NCI-H1092 treated with DMSO at 0.1 percent for 48 hours (cell line): Measurements from ENCODE around the gene PAPSS1.

Source experiments
- DNase-seq: peaks from one replicate; lab custom pipeline; 2025; lab: John Stamatoyannopoulos, UW

Gene PAPSS1

GRCh38 chr4:107625391-107625902 lies 94.6 kb downstream of the PAPSS1 start:
- DNase-seq: no peak

DNA sequence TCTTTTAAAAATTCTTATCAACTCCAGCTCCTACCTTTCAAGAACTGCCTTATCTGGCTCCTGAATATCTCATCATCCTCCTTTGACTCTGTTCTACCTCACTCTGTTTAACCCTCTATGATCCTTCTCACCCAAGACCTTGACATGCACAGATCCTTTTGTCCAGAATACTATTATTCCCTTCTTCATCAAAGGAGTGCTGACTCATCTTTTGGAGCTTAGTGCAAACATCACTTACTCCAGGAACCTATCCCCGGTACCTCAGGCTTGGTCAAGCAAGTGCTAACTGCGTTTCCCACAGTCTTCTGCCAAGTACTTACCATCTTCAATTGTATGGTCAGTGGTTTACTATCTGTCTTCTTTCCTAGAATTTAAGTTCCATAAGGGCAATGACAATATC lies 96.0 kb downstream of the PAPSS1 start:
- DNase-seq: no peak

- no peak for DNase-seq
These were observed 98.0 kb downstream of the PAPSS1 start for GRCh38 chr4:107622006-107622405.

GRCh38 chr4:107619731-107620130 lies 100.3 kb downstream of the PAPSS1 start:
- no peak for DNase-seq

GRCh38 chr4:107619066-107619465 lies 101.0 kb downstream of the PAPSS1 start:
- DNase-seq: no peak

DNA sequence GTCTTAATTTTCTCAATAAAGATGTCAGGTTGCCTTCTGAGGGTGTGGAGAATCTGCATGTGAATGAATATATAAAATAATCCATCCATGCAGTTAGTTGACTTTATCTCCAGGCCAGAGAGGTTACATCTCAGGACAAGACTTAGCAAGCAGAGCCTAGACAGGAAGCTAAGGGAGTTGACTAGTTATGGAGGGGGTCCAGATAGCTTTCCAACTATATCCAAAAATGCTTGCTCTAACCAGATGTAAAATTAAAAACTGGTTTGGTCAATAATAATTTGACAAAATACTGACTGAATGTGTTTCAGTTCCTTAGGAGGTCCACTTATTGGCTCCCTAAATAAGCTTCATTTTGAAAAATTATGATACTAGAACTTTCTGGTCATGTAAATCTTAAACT lies 101.4 kb downstream of the PAPSS1 start:
- DNase-seq: no peak

DNA sequence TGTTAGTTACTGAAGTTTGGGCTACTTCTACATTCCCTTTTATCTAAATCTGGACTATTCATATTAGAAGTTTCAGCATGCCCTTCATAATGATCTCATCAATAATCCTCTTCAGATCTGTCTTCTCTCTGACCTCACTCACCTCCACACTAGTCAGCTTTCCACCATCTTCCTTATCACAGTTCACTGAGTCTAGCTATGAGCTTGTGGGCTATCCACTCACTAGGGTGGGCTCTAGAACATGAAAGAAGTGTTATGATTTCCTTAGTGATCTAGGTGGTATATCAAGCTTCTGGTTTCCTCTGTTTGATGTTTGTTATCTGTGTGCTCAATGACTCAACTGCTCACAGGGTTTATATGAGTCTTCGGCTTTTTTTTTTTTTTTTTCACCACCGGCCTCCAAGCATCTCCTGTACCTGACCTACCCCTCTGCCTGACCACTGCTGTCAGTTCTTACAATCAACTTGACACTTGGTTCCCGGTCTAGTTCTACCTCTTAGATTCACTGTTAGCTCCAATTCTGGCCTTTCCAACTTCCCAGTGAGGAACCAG lies 103.1 kb downstream of the PAPSS1 start:
- no peak for DNase-seq

DNA sequence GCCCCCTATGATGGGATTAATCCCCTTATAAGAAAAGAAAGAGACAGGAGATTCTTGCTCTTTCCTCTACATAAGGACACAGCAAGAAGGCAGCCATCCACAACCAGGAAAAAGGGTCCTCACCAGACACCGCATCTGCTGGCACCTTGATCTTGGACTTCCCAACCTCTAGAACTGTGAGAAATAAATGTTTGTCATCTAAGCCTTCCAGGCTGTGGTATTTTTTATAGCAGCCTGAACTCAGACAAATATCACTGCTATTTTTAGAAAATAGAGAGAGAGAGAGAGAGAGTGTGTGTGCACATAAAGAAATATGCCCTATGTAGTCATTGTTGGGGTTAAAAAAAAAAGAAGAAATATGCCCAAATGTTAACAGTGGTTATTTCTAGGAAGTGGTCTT lies 104.2 kb downstream of the PAPSS1 start:
- no peak for DNase-seq

- DNase-seq: no peak
These were observed 116.6 kb downstream of the PAPSS1 start for GRCh38 chr4:107603430-107603829.

GRCh38 chr4:107600983-107601382 lies 119.1 kb downstream of the PAPSS1 start:
- no peak for DNase-seq

- DNase-seq: no peak
These were observed 119.6 kb downstream of the PAPSS1 start for GRCh38 chr4:107600436-107600835.

GRCh38 chr4:107599841-107600240 lies 120.2 kb downstream of the PAPSS1 start:
- no peak for DNase-seq

DNA sequence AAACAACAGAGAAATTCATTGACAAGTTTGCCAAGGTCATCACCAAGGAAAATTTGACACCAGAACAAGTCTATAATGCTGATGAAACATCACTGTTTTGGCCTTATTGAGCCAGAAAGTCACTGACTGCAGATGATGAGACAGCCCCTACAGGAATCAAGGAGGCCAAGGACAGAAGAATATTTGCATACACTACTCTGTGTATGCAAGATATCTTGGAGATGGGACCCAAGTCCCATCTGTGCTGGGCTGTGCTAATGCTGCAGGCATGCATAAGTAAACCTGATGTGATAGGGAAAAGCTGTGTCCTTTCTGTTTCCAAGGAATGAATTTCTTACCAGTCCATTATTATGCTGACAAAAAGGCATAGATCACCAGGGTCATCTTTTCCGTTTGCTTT lies 126.8 kb downstream of the PAPSS1 start:
- no peak for DNase-seq

- no peak for DNase-seq
These were observed 127.5 kb downstream of the PAPSS1 start for GRCh38 chr4:107592519-107592918.

GRCh38 chr4:107589269-107589668 lies 130.8 kb downstream of the PAPSS1 start:
- no peak for DNase-seq

GRCh38 chr4:107586371-107586770 lies 133.7 kb downstream of the PAPSS1 start:
- no peak for DNase-seq

- DNase-seq: no peak
These were observed 140.9 kb downstream of the PAPSS1 start for GRCh38 chr4:107579099-107579498.

GRCh38 chr4:107578321-107578720 lies 141.7 kb downstream of the PAPSS1 start:
- no peak for DNase-seq

- no peak for DNase-seq
These were observed 142.3 kb downstream of the PAPSS1 start for GRCh38 chr4:107577743-107578142.

DNA sequence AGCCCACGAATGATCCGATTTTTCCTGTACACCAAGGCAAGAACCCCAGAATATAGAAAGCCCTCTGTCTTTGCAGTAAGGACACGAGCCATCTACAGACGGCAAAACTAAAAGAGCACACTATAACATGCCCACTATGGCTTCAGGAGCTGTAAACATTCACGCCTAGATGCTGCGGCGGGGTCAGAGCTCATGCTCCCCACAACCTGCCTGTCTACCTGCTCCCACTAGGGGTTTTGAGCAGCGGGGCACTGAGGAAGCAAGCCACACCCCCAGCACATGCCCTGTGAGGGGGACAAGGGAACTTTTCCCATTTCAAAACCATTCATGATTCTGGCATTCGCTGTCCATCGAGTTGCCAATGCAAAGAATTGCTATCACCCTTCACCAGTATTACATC lies 144.8 kb downstream of the PAPSS1 start:
- no peak for DNase-seq

GRCh38 chr4:107572281-107572680 lies 147.8 kb downstream of the PAPSS1 start:
- DNase-seq: no peak

DNA sequence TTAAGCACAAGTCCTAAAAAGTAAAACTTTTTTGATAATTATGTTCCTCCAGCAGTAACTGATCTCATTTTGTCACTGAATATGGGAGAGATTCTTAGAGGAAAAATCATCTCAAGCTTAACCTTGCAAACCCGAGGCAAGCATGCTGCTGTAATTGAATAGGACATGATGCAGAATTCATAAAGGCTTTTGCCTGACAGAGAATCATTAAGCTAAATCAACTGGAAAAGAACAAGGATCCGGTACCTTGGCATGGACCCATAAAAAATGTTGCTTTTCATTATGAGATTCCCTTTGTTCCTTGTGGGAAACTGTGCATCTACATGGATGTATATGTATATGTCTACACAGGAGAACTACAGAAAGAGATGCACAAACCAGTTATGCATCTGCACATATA lies 149.1 kb downstream of the PAPSS1 start:
- no peak for DNase-seq

- DNase-seq: no peak
These were observed 155.7 kb downstream of the PAPSS1 start for GRCh38 chr4:107564326-107564725.
